SW480 (cell line): Measurements from ENCODE around the gene PADI2.

Experiments
- DNase-seq: peaks from one replicate; pipeline ENCODE4 v3.0.0-alpha.2; 2016; ENCODE audit warnings: low spot score

The PADI2 gene

GRCh38 chr1:17119076-17119772 is at the start of gene PADI2:
Gene PADI2, minus strand, starts transcription at chr1:17119451. Its CDS starts 80 bp downstream, at chr1:17119371.
- peak; percentile 68 for DNase-seq

GRCh38 chr1:17168091-17168876 is 49.0 kb upstream of the PADI2 start:
- DNase-seq: no peak

GRCh38 chr1:17167786-17168090 is 48.5 kb upstream of the PADI2 start:
- no peak for DNase-seq

- no peak for DNase-seq
Observed at GRCh38 chr1:17167041-17167785, 48.0 kb upstream of the PADI2 start.

- no peak for DNase-seq
Observed at GRCh38 chr1:17165823-17166222, 46.6 kb upstream of the PADI2 start.

GRCh38 chr1:17163789-17164666 is 44.8 kb upstream of the PADI2 start:
- no peak for DNase-seq

GRCh38 chr1:17163371-17163770 is 44.1 kb upstream of the PADI2 start:
- no peak for DNase-seq

- no peak for DNase-seq
Observed at GRCh38 chr1:17162941-17163340, 43.7 kb upstream of the PADI2 start.

GRCh38 chr1:17161926-17162800 is 42.9 kb upstream of the PADI2 start:
- DNase-seq: no peak

- DNase-seq: no peak
Observed at GRCh38 chr1:17161137-17161740, 42.0 kb upstream of the PADI2 start.

GRCh38 chr1:17158961-17159360 is 39.7 kb upstream of the PADI2 start:
- no peak for DNase-seq

GRCh38 chr1:17156108-17156507 is 36.9 kb upstream of the PADI2 start:
- DNase-seq: no peak

- DNase-seq: no peak
Observed at GRCh38 chr1:17155257-17155920, 36.1 kb upstream of the PADI2 start.

- DNase-seq: no peak
Observed at GRCh38 chr1:17149771-17150170, 30.5 kb upstream of the PADI2 start.

GRCh38 chr1:17148950-17149608 is 29.8 kb upstream of the PADI2 start:
- DNase-seq: no peak

GRCh38 chr1:17145648-17146047 is 26.4 kb upstream of the PADI2 start:
- DNase-seq: no peak

GRCh38 chr1:17143760-17144159 is 24.5 kb upstream of the PADI2 start:
- no peak for DNase-seq

- no peak for DNase-seq
Observed at GRCh38 chr1:17141441-17142197, 22.4 kb upstream of the PADI2 start.

- no peak for DNase-seq
Observed at GRCh38 chr1:17140279-17140678, 21.0 kb upstream of the PADI2 start.
